ENCODE results near the gene TBXT. TPM values are rescaled to one million over a fixed set of nuclear protein-coding genes. Genes with fewer than 3 reads are reported as not detected.
"Not testable (repeated sequence)": the region's sequence is repeated elsewhere in the genome, so short reads cannot be mapped to it uniquely, and the experiment has no call there.

TBXT gene
- polyA plus RNA-seq, 4 donors: 0.07 TPM; not detected in 3

DNA sequence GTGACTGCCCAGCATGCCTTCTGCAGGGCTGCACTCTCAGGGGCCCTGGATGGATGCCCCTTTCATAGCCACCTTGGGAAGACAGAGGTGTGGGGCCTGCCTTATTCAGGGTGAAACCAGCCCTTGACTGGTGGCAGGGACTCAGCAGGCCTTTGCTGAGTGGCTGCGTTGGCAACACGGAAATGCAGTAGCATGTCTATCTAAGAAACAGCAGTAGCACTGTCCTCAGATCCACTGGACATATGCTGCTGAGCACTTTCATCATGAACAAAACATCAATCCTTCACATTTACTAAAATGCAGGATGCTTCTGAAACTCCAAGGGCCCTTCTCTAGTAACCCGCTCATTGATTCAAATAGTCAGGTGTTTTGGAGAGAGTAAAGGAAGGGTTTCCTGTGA is 4.9 kb upstream of the TBXT start:
- no peak for DNase-seq (ENCODE audit: low read depth in 4 of 4, low spot score in 2 of 4)

DNA sequence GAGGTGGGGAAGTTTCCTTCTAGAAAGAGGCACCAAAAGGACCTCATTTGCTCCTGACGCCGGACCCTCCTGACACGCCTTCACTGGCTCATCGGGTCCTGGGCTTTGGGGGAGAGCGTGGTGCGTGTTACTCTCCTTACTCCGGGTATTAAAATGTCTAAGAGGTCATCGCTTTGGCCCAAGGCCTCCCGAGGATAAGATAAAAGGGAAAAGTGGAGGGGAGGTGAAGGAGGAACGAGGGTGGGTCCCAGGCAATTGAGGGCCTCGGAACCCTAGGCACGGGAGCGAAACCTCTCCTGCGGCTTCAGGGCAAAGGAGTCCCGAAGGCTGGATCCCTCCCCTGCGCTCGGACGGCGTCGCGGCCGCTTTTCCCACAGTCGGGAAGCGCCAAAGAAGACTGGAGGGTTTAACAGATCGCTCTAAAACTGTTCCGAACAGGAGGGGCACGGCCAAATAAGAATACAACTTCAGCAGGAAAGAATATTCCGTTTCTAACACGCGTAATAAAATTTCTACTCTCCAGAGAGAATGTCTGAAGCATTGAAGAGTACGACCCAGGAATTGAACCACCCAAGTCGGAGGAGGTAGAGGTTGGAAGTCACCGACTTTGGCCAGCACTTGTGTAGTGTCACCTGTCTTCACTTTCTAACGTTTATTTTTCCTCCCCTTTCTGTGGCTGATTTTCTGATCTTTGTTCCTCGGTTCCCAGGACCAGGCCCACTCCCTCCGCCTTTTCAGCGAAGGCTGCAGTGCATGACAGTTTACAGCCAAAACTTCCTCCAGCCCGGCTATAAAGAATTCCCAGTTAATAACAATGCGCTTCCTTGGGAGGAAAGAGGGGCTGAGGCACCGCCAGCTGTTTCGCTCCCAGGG is 2.1 kb upstream of the TBXT start:
- DNase-seq (ENCODE audit: low read depth in 4 of 4, low spot score in 2 of 4): no peak

DNA sequence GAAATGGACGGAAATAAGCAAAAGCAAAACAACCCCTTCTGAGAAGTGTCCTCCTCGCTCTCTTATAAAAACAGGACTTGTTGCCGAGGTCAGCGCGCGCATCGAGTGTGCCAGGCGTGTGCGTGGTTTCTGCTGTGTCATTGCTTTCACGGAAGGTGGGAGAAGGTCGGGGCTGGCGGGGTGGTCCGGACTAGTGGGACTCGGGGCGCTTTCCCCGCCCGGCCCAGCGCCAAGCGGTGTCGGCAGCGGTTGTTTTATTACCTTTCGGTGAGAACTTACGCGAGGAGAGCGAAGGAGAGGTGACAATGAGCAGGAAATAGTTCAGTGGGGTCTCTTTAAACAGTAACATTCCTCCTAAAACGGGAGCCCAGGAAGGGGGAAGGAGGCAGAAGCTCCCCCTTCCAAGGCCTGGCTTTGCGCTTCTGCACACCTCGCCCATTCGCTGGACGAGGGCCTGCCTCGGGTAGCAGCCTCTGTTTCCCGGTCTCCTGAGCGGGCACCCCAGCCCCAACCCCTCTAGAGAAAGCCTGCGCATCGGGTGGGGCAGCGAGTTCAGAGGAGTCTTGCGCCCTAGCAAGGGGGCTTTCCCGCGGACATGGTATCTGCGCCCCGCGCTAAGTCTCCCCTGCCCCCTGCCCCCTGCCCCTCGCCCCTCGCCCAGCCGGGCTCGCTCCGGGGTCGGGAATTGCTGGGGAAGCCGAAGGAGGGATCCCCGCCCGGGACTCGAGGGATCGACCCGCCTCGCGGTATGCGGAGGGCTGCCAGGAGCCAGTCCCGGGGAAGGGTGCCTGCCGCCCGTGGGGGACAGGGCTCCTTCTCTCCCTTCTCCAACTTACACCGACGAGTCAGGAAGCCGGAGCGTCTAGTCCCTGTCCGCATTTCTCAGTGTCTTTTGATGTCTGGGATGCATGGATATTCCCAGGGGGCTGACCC is 1.2 kb upstream of the TBXT start:
- no peak for DNase-seq (ENCODE audit: low read depth in 4 of 4, low spot score in 2 of 4)

DNA sequence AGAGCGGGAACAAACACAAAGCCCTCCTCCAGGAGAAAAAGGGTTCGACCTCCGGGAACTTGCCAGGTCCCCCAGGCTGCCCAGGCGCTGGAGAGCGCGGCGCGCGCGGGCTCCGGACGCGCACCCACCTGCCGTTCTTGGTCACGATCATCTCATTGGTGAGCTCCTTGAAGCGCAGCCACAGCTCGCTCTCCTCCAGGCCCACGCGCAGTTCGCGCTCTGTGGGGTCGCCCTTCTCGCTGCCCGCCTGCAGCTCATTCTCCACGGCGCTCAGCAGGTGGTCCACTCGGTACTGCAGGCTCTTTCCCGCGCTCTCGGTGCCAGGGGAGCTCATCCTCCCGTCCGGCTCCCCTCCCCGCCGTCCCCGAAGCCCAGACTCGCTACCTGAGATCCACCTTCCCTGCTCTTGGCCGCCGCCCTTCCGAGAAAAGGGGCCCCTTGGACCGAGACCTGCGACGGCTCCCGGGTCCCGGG is 356 bp downstream of the TBXT start:
- DNase-seq (ENCODE audit: low read depth in 4 of 4, low spot score in 2 of 4): no peak

DNA sequence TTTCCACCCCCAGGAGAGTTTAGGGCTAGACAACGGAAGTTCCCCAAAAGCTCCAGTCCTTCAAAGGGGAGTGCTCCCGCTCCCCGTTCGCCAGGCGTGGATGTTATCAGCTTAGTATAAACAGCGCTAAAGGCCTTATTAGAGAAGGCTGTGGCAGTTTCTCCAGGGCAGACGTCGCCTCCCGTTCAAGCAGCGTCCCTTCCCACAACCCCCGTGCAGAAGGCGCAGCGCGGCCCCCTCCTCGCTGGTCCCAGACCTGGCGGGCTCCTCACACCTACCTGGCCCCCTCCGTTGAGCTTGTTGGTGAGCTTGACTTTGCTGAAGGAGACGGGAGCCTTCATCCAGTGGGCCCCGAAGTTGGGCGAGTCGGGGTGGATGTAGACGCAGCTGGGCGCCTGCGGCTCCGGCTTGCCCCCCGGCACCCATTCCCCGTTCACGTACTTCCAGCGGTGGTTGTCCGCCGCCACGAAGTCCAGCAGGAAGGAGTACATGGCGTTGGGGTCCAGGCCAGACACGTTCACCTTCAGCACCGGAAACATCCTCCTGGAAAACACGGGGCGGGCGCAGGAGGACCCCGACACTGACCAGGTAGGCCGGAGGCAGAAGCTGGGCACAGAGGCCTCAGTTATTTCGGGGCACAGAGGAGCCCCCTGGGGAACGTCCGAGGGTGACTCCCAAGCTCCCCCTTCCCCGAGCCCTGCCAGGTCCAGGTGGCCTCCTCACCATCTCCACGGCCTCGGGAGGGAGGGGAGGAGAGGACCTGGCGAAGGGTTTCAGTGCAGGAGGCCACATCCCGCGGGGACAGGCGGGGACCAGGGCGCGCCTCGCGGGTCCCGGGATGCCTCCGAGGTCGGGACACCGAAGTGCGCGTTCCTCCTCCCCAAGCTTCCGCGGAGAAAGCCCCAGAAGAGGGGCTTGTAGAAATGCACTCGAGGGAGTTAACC is 1.1 kb downstream of the TBXT start:
- DNase-seq (ENCODE audit: low read depth in 4 of 4, low spot score in 2 of 4): no peak

DNA sequence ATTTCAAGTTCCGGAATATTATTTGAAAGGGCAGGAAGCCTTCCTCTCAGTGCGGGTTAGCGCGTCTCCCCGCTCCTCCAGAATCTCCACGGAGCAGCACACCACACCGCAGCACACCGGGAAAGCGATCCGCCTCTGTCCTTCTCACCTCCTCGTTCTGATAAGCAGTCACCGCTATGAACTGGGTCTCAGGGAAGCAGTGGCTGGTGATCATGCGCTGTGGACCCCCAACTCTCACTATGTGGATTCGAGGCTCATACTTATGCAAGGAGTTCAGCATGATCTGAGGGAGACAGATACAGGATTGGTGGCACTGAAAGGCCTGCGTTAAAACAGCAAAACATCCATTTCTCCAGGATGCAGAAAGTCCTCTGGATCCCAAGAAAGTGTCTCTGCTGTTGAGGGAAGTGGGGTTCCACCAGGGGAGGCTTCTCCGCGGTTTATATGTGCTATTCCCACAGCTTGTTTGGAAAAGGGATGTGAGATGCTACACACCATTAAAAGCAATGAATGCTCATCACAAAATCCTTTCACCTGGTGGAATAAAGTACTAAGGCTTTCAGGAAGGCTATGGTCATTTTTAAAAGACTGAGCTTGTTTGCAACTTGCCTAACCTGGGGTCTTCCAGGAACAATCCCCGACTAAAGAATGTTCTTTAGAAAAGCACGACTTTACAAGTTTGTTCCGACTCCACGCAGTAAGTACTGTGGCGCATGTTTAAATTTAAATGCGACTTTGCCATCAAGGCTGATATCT is 1.9 kb downstream of the TBXT start:
- no peak for DNase-seq (ENCODE audit: low read depth in 4 of 4, low spot score in 2 of 4)

DNA sequence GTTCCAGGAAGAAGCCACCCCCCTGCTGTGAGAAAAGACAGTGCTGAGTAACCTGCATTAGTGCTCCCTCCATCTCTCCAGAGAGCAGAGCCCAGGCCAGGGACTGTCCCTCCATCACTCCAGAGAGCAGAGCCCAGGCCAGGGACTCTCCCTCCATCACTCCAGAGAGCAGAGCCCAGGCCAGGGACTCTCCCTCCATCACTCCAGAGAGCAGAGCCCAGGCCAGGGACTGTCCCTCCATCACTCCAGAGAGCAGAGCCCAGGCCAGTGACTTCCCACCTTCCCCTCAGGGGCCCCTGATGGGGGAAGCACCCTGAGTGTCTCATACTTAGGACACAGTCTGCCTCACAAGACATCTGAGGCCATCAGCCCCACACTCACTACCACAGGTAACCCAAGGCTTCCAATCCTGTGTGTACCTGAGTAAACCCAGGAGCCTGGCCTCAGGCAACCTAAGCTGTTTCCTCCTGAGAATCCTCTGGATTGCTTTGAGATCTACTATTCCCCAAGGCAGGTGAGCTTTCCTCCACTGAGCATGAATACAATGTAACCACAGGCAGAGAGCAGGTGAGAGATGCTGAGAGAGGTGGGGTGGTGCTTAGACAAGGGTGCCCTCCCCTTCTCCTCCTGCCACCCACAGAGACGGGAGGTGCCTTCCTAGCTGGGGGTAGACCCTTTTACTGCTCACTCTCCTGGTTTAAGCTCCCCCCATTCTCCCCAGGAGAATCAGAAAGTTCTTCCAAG is 4.9 kb downstream of the TBXT start:
- DNase-seq (ENCODE audit: low read depth in 4 of 4, low spot score in 2 of 4): no peak

DNA sequence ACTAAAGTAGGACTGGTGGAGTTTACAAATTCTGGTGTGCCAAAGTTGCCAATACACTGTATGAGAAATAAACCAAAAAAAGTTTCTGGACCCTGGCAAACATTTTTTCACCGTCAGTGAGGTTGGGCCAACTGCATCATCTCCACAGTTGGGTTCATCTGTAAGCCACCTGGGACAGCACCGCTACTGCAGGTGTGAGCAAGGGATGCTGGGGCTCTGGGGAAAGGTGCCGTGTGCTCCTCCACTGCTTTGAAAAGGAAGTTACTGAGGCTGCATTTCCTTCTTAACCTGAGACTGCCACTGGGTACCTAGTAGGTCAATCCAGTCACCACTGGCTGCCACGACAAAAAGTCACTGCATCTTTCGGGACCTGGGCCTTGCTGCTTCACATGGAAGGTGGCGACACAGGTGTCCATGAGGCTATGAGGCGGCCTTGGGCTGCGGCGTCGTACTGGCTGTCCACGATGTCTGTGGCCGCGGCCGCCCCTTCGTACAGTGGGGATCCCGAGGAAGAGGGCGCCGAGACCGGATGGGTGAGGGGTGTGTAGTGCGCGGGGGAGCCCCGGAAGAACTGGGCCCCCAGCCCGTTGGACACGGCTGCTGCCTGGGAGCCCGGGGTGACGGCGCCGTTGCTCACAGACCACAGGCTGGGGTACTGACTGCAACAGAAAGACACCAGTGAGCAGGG is 9.6 kb downstream of the TBXT start:
- no peak for DNase-seq (ENCODE audit: low read depth in 4 of 4, low spot score in 2 of 4)

DNA sequence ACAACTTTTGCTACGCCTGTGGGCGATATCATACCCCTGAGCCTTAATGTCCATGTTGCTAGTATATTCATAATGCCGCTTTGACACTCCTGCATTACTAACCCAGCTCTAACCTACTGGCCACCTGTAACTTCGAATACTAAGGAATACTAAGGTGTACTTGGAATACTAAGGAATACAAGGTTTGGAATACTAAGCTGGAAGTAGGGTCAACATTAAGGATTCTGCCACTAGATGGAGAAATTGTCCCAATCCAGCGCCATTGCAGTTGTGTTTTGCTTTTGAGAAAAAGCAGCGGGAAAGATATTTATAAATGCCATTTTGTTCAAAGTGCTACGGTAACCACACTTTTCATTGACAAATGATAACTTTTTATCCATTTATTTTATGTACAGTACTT is 10.7 kb downstream of the TBXT start:
- no peak for DNase-seq (ENCODE audit: low read depth in 4 of 4, low spot score in 2 of 4)

DNA sequence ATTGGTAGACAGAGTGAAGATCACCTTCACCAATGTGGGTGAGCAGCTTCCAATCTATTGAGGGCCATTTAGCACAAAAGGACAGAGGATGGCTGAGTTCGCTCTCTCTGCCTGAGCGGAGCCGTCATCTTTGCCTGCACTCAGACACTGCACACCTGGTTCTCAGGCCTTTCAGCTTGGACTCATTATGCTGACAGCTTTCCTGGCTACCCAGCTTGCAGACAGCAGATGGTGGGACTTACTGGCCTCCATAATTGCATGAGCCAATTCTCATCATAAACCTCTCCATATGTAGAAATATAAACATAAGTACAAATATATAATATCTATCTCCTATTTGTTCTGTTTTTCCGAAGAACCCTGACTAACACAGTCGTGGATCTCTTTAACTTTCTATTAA is 13.7 kb downstream of the TBXT start:
- no peak for DNase-seq (ENCODE audit: low read depth in 4 of 4, low spot score in 2 of 4)

DNA sequence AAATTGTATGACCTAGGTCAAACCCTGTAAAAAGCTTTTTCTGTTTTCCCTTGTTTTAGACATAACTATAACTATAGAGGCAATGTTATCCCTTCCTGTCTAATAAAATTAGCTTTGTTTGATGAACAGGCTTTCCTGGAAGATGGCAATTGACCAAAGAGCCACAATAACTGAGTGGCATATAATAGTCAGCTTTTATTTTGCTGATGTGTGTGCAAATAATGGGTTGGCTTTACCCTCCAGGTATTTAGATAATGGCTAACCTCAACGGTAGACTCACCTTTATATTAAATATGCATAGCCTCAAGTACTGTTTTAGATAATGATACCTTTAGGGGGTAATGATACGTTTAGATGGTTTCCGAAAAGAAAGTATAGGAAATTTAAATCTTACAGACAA is 15.0 kb downstream of the TBXT start:
- no peak for DNase-seq (ENCODE audit: low read depth in 4 of 4, low spot score in 2 of 4)

DNA sequence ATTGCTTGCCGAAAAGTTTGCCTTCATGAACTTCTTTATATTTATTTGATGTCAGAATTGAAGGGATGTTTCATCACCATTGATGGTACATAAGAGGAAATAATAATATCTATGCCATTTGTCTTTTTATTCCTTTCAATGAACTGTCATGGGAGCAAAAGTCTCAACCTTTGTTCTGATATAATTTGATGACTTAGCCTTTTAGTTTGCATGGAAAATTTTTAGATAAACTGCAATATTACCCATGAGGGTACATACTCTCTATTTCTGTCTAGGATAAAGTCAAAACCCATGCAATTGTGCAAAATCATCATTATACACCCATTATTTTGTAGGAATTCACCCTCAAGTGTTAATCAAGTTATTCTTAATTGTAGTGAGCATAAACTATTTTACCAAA is 15.9 kb downstream of the TBXT start:
- DNase-seq (ENCODE audit: low read depth in 4 of 4, low spot score in 2 of 4): no peak

DNA sequence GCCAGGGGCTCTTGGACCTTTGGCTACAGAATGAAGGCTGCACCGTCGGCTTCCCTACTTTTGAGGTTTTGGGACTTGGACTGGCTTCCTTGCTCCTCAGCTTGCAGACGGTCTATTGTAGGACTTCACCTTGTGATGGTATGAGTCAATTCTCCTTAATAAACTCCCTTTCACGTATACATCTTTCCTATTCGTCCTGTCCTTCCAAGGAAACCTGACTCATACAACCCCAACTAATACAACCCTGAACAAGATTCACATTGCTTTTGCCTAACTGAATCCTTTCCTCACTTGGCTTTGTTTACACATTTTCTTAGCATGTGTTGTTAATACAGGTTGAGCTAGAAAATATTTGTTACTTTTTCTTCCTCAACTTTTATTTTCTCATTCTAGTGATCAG is 21.9 kb downstream of the TBXT start:
- DNase-seq (ENCODE audit: low read depth in 4 of 4, low spot score in 2 of 4): no peak

DNA sequence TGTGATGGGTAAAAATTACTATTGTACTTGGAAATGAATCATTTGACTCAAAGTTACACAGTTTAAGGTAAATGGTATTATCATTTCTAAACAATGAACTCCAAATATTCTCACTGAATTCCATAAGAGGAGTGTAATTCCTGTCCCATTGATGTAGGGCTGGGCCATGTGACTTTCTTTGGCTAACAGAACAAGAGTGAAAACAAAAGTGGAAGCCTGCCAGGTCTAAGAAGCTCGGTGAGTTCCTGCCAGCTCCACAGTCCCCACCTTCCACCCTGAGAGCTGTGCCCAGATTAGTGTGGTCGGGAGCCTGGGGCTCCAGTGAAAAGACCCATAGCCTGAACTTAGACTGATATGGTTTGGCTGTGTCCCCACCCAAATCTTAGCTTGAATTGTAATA is 24.6 kb downstream of the TBXT start:
- DNase-seq (ENCODE audit: low read depth in 4 of 4, low spot score in 2 of 4): no peak

DNA sequence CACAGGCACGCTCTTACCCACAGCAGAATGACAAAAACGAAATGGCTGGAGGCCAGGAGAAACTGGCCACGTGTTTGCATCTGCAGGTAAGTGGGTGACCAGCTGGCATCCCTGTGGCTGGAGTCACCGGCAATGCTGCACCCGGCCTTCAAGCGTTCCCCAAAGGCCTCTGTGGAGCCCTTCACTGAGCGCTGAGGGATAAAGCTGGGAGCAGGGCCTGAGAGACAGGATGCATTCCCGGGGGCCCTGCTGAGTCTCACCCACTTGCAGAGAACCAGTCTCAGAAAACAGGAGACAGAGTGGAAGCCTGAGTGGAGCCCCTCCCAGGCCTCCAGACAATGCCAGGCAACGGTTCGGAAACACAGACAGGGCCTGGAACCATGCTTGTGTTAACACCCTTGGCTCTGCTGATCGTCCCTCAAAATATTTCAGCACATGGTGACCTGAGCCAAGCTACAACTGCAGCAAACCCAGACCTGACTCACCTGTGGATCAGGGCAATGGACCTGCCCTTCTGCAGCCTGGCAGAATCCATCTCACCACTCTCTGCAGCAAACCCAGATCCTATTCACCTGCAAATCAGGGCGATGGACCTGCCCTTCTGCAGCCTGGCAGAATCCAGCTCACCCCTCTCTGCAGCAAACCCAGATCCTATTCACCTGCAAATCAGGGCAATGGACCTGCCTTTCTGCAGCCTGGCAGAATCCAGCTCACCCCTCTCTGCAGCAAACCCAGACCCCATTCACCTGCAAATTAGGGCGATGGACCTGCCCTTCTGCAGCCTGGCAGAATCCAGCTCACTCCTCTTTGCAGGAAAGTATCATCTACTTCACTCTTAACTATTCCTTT is 39.8 kb downstream of the TBXT start:
- DNase-seq (ENCODE audit: low read depth in 4 of 4, low spot score in 2 of 4): no peak

DNA sequence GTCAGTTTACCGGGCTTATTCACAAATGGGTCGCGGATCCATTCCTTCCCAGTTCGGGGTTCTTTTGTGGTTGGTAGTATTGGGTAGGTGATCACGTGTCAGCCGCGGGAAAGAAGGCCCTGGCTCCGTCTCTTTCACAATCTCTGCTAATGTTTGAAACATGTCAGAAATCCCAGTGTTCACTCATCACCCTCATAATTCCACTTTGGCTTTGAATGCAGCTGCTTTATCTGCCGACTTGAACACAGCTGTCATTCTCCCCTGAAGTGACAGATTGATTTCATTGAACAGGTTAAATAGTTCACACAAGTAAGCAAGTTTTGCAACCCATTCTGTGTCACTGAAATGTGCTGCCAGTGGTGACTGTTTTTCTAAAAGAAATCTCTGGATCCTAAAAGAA is 44.5 kb downstream of the TBXT start:
- DNase-seq (ENCODE audit: low read depth in 4 of 4, low spot score in 2 of 4): not testable (repeated sequence)

DNA sequence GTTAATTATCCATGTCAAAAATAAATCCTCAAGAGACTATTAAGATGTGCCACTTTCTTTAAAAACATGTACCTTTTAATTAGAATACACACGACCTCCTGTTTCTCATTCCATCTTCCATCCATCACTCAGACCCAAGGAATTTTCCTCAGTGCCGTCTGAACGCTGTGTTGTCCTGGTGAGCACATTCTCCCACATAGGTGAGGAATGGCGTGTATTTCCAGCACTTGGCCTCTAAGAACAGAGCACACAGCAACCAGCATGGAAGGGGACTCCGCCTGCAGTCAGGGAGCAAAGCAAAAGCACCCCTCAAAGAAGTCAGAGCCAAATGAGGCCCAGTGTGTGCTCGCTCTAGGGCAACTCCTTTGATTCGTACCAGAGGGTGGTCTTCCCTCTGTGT is 45.9 kb downstream of the TBXT start:
- DNase-seq (ENCODE audit: low read depth in 4 of 4, low spot score in 2 of 4): no peak
